ENCODE results near the gene GNAO1.
"Not testable (repeated sequence)": the region's sequence is repeated elsewhere in the genome, so short reads cannot be mapped to it uniquely, and the experiment has no call there.

GNAO1 gene

DNA sequence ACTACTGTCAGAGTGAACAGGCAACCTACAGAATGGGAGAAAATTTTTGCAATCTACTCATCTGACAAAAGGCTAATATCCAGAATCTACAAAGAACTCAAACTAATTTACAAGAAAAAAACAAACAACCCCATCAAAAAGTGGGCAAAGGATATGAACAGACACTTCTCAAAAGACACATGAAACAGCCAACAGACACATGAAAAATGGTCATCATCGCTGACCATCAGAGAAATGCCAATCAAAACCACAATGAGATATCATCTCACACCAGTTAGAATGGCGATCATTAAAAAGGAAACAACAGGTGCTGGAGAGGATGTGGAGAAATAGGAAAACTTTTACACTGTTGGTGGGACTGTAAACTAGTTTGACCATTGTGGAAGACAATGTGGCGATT, 205.4 kb downstream of the GNAO1 start:
- H3K4ac ChIP-seq (ENCODE audit: low read depth, low read length); H3K23ac ChIP-seq (ENCODE audit: low read length); H4K8ac ChIP-seq (ENCODE audit: low read depth, low read length); H2BK120ac ChIP-seq (ENCODE audit: low read depth, low read length); H3K27ac ChIP-seq (ENCODE audit: low read depth, low read length); H3K4me3 ChIP-seq (ENCODE audit: low read length); H2BK5ac ChIP-seq (ENCODE audit: low read length); H3K18ac ChIP-seq (ENCODE audit: low read length); H3K4me1 ChIP-seq (ENCODE audit: control insufficient read depth, low read depth, low read length); H3K79me2 ChIP-seq (ENCODE audit: control insufficient read depth, insufficient read depth, low read length); H3K79me1 ChIP-seq (ENCODE audit: low read length); H2AK5ac ChIP-seq (ENCODE audit: low read length); H3K9ac ChIP-seq (ENCODE audit: low read length); H3K27me3 ChIP-seq (ENCODE audit: insufficient read depth, low read length, poor library complexity); DNase-seq; H3K4me2 ChIP-seq (ENCODE audit: low read length); H3K56ac ChIP-seq (ENCODE audit: low read length); H4K5ac ChIP-seq (ENCODE audit: low read length); H3K36me3 ChIP-seq (ENCODE audit: control insufficient read depth, insufficient read depth, low read length); H2BK15ac ChIP-seq (replicated peaks; ENCODE audit: low read depth): not testable (repeated sequence)
- WGBS (ENCODE audit: extremely low coverage, insufficient coverage, low lambda C conversion rate): no CpG with 5 or more reads among the region's 3 CpGs

GRCh38 chr16:56399047-56399446, 207.8 kb downstream of the GNAO1 start:
- H3K4me1 ChIP-seq (ENCODE audit: control insufficient read depth, low read depth, low read length): no peaks in the 10 kb centered on the region
- no peak overlapping the region for H3K4me2 ChIP-seq (ENCODE audit: low read length)
- no peak overlapping the region for H2AK5ac ChIP-seq (ENCODE audit: low read length)
- DNase-seq: no peak
- H3K27me3 ChIP-seq (ENCODE audit: insufficient read depth, low read length, poor library complexity): no peaks in the 10 kb centered on the region
- H3K9ac ChIP-seq (ENCODE audit: low read length): no peak overlapping the region
- H3K18ac ChIP-seq (ENCODE audit: low read length): no peak overlapping the region
- H2BK15ac ChIP-seq (replicated peaks; ENCODE audit: low read depth): no peak overlapping the region
- H3K79me2 ChIP-seq (ENCODE audit: control insufficient read depth, insufficient read depth, low read length): no peaks in the 10 kb centered on the region
- H3K79me1 ChIP-seq (ENCODE audit: low read length): no peaks in the 10 kb centered on the region
- no peak overlapping the region for H3K27ac ChIP-seq (ENCODE audit: low read depth, low read length)
- H3K4me3 ChIP-seq (ENCODE audit: low read length): no peak overlapping the region
- no peak overlapping the region for H4K5ac ChIP-seq (ENCODE audit: low read length)
- H3K36me3 ChIP-seq (ENCODE audit: control insufficient read depth, insufficient read depth, low read length): peaks cover 4% of the 10 kb centered on the region
- no peak overlapping the region for H3K4ac ChIP-seq (ENCODE audit: low read depth, low read length)
- H4K8ac ChIP-seq (ENCODE audit: low read depth, low read length): no peak overlapping the region
- H3K23ac ChIP-seq (ENCODE audit: low read length): no peak overlapping the region
- H2BK120ac ChIP-seq (ENCODE audit: low read depth, low read length): no peak overlapping the region
- WGBS (ENCODE audit: extremely low coverage, insufficient coverage, low lambda C conversion rate): no CpG with 5 or more reads among the region's 2 CpGs
- H3K56ac ChIP-seq (ENCODE audit: low read length): no peak overlapping the region
- no peak overlapping the region for H2BK5ac ChIP-seq (ENCODE audit: low read length)

GRCh38 chr16:56399486-56399885, 208.2 kb downstream of the GNAO1 start:
- DNase-seq: no peak
- no peak overlapping the region for H2BK120ac ChIP-seq (ENCODE audit: low read depth, low read length)
- no peak overlapping the region for H2BK15ac ChIP-seq (replicated peaks; ENCODE audit: low read depth)
- H3K4me1 ChIP-seq (ENCODE audit: control insufficient read depth, low read depth, low read length): no peaks in the 10 kb centered on the region
- H3K79me1 ChIP-seq (ENCODE audit: low read length): no peaks in the 10 kb centered on the region
- H2BK5ac ChIP-seq (ENCODE audit: low read length): no peak overlapping the region
- no peak overlapping the region for H3K23ac ChIP-seq (ENCODE audit: low read length)
- H3K79me2 ChIP-seq (ENCODE audit: control insufficient read depth, insufficient read depth, low read length): no peaks in the 10 kb centered on the region
- H3K4me3 ChIP-seq (ENCODE audit: low read length): no peak overlapping the region
- no peaks in the 10 kb centered on the region for H3K27me3 ChIP-seq (ENCODE audit: insufficient read depth, low read length, poor library complexity)
- H3K18ac ChIP-seq (ENCODE audit: low read length): no peak overlapping the region
- no peak overlapping the region for H4K8ac ChIP-seq (ENCODE audit: low read depth, low read length)
- no peak overlapping the region for H3K56ac ChIP-seq (ENCODE audit: low read length)
- H3K36me3 ChIP-seq (ENCODE audit: control insufficient read depth, insufficient read depth, low read length): peaks cover 4% of the 10 kb centered on the region
- H3K4ac ChIP-seq (ENCODE audit: low read depth, low read length): no peak overlapping the region
- H3K27ac ChIP-seq (ENCODE audit: low read depth, low read length): no peak overlapping the region
- H3K4me2 ChIP-seq (ENCODE audit: low read length): no peak overlapping the region
- WGBS (ENCODE audit: extremely low coverage, insufficient coverage, low lambda C conversion rate): no CpG with 5 or more reads among the region's 2 CpGs
- H2AK5ac ChIP-seq (ENCODE audit: low read length): no peak overlapping the region
- no peak overlapping the region for H4K5ac ChIP-seq (ENCODE audit: low read length)
- no peak overlapping the region for H3K9ac ChIP-seq (ENCODE audit: low read length)

DNA sequence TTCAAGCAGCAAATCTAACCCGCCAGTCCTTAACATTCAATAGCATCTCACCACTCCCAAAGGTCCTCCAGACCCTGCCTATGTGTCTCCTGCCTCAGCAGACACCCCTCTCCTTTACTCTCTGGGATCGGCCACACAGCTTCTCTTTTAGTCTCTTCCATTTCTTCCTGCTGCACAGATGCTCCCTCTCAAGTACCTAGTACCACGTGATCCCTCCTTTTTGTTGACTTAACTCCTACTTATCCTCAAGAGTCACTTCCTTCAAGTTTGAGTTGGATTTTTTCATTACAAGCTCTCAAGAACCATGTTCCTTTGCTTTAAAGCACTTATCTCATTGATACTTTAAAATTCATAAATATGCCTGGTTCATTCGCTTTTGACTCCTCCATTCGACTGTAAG, 209.2 kb downstream of the GNAO1 start:
- H3K23ac ChIP-seq (ENCODE audit: low read length): no peak overlapping the region
- H3K18ac ChIP-seq (ENCODE audit: low read length): no peak overlapping the region
- H3K27me3 ChIP-seq (ENCODE audit: insufficient read depth, low read length, poor library complexity): no peaks in the 10 kb centered on the region
- no peak overlapping the region for H3K56ac ChIP-seq (ENCODE audit: low read length)
- no peak overlapping the region for H4K5ac ChIP-seq (ENCODE audit: low read length)
- no peak overlapping the region for H2BK15ac ChIP-seq (replicated peaks; ENCODE audit: low read depth)
- H3K79me2 ChIP-seq (ENCODE audit: control insufficient read depth, insufficient read depth, low read length): no peaks in the 10 kb centered on the region
- H3K36me3 ChIP-seq (ENCODE audit: control insufficient read depth, insufficient read depth, low read length): peaks cover 4% of the 10 kb centered on the region
- H3K4ac ChIP-seq (ENCODE audit: low read depth, low read length): no peak overlapping the region
- no peak overlapping the region for H3K9ac ChIP-seq (ENCODE audit: low read length)
- no peak overlapping the region for H2BK5ac ChIP-seq (ENCODE audit: low read length)
- H3K4me2 ChIP-seq (ENCODE audit: low read length): no peak overlapping the region
- no peaks in the 10 kb centered on the region for H3K79me1 ChIP-seq (ENCODE audit: low read length)
- H3K4me3 ChIP-seq (ENCODE audit: low read length): no peak overlapping the region
- H2AK5ac ChIP-seq (ENCODE audit: low read length): no peak overlapping the region
- no peak overlapping the region for H2BK120ac ChIP-seq (ENCODE audit: low read depth, low read length)
- DNase-seq: no peak
- no CpG with 5 or more reads among the region's 5 CpGs for WGBS (ENCODE audit: extremely low coverage, insufficient coverage, low lambda C conversion rate)
- no peak overlapping the region for H4K8ac ChIP-seq (ENCODE audit: low read depth, low read length)
- no peaks in the 10 kb centered on the region for H3K4me1 ChIP-seq (ENCODE audit: control insufficient read depth, low read depth, low read length)
- no peak overlapping the region for H3K27ac ChIP-seq (ENCODE audit: low read depth, low read length)

DNA sequence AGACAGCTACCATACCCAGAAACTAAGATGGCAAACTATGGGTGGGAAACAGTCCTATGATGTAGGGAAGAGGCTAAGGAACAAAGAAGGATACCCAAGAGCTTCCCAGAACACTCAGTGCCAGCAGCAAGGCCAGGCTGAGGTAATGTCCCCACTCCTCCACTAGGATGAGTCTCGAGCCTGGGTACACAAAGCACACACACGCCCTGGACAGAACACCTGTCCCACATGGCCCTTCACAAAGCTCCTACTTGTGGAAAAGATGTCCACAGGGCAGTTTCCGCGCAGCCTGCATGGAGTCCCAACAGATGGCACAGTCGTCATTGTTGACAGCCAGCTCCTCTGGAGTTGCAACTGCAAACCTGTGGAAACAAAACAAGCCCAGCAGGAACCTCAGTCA, 210.2 kb downstream of the GNAO1 start:
- peaks cover 4% of the 10 kb centered on the region for H3K36me3 ChIP-seq (ENCODE audit: control insufficient read depth, insufficient read depth, low read length)
- no peak overlapping the region for H4K5ac ChIP-seq (ENCODE audit: low read length)
- no peaks in the 10 kb centered on the region for H3K79me1 ChIP-seq (ENCODE audit: low read length)
- DNase-seq: peak; percentile 45
- H3K79me2 ChIP-seq (ENCODE audit: control insufficient read depth, insufficient read depth, low read length): no peaks in the 10 kb centered on the region
- H3K4me1 ChIP-seq (ENCODE audit: control insufficient read depth, low read depth, low read length): no peaks in the 10 kb centered on the region
- no peak overlapping the region for H3K23ac ChIP-seq (ENCODE audit: low read length)
- no peak overlapping the region for H4K8ac ChIP-seq (ENCODE audit: low read depth, low read length)
- no peak overlapping the region for H2BK120ac ChIP-seq (ENCODE audit: low read depth, low read length)
- no peak overlapping the region for H3K4ac ChIP-seq (ENCODE audit: low read depth, low read length)
- no peak overlapping the region for H2AK5ac ChIP-seq (ENCODE audit: low read length)
- no peak overlapping the region for H3K56ac ChIP-seq (ENCODE audit: low read length)
- no peak overlapping the region for H3K4me2 ChIP-seq (ENCODE audit: low read length)
- no CpG with 5 or more reads among the region's 5 CpGs for WGBS (ENCODE audit: extremely low coverage, insufficient coverage, low lambda C conversion rate)
- no peak overlapping the region for H2BK5ac ChIP-seq (ENCODE audit: low read length)
- H2BK15ac ChIP-seq (replicated peaks; ENCODE audit: low read depth): no peak overlapping the region
- no peaks in the 10 kb centered on the region for H3K27me3 ChIP-seq (ENCODE audit: insufficient read depth, low read length, poor library complexity)
- no peak overlapping the region for H3K27ac ChIP-seq (ENCODE audit: low read depth, low read length)
- H3K18ac ChIP-seq (ENCODE audit: low read length): no peak overlapping the region
- H3K4me3 ChIP-seq (ENCODE audit: low read length): no peak overlapping the region
- H3K9ac ChIP-seq (ENCODE audit: low read length): no peak overlapping the region

DNA sequence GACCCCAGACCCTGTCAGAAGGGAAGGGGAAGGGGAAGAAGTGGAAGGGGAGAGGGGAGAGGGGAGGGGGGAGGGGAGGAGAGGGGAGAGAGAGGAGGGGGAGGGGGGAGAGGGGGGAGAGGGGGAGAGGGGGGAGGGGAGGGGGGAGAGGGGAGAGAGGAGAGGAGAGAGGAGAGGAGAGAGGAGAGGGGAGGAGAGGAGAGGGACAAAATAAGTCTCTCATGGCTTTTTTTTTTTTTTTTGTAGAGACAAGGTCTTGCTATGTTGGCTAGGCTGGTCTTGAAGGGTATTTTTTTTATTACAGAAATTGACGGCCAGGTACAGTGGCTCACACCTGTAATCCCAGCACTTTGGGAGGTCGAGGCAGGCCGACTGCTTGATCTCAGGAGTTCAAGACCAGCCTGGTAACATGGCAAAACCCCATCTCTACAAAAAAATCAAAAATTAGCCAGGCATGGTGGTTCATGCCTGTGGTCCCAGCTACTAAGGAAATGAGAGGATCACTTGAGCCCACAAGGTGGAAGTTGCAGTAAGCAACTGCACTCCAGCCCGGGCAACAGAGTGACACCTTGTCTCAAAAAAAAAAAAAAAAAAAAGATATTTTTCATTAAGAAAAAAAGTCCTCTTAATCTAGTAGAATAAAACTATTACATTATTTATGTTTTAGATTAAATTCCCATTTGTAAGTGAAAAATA, 214.8 kb downstream of the GNAO1 start:
- Histone ChIP-seq H2BK15ac (replicated peaks; ENCODE audit: low read depth) (no peak overlapping the region), H3K56ac (ENCODE audit: low read length) (no peak overlapping the region), H3K36me3 (ENCODE audit: control insufficient read depth, insufficient read depth, low read length) (peaks cover 7% of the 10 kb centered on the region), H3K18ac (ENCODE audit: low read length) (no peak overlapping the region), H2BK120ac (ENCODE audit: low read depth, low read length) (no peak overlapping the region), H3K9ac (ENCODE audit: low read length) (no peak overlapping the region), H3K79me1 (ENCODE audit: low read length) (no peaks in the 10 kb centered on the region), H3K4ac (ENCODE audit: low read depth, low read length) (no peak overlapping the region), H4K5ac (ENCODE audit: low read length) (no peak overlapping the region), H3K79me2 (ENCODE audit: control insufficient read depth, insufficient read depth, low read length) (no peaks in the 10 kb centered on the region), H3K4me1 (ENCODE audit: control insufficient read depth, low read depth, low read length) (no peaks in the 10 kb centered on the region), H3K4me3 (ENCODE audit: low read length) (no peak overlapping the region), H3K27ac (ENCODE audit: low read depth, low read length) (no peak overlapping the region), H3K23ac (ENCODE audit: low read length) (no peak overlapping the region), H3K4me2 (ENCODE audit: low read length) (no peak overlapping the region), H3K27me3 (ENCODE audit: insufficient read depth, low read length, poor library complexity) (no peaks in the 10 kb centered on the region), H2BK5ac (ENCODE audit: low read length) (no peak overlapping the region), H2AK5ac (ENCODE audit: low read length) (no peak overlapping the region), H4K8ac (ENCODE audit: low read depth, low read length) (no peak overlapping the region)
- no peak for DNase-seq
- WGBS (ENCODE audit: extremely low coverage, insufficient coverage, low lambda C conversion rate): no CpG with 5 or more reads among the region's 4 CpGs

Measured in mesendoderm (in vitro differentiated cells).